H9 (cell line): Measurements from ENCODE around the gene SIGLEC9. TPM values are rescaled to one million over a fixed set of nuclear protein-coding genes. Genes with fewer than 3 reads are reported as not detected.

Source experiments
- DNase-seq: peaks from one replicate; pipeline ENCODE4 v3.0.0-alpha.2; 2017
- H2AFZ ChIP-seq: one replicate; pipeline ENCODE4 v1.6.1; 2013; ENCODE audit warnings: mild to moderate bottlenecking, low read length, control low read depth, moderate library complexity
- H2AK5ac ChIP-seq: 2 replicates; pipeline ENCODE4 v1.6.1; 2013; ENCODE audit warnings: low read length, control low read depth, mixed read lengths; ENCODE audit not compliant: insufficient read length
- H2BK120ac ChIP-seq: one replicate; pipeline ENCODE4 v1.6.1; 2013; ENCODE audit warnings: low read depth, mild to moderate bottlenecking, low read length, control low read depth, inconsistent platforms; ENCODE audit not compliant: poor library complexity, severe bottlenecking
- H2BK12ac ChIP-seq: 2 replicates; pipeline ENCODE4 v1.6.1; 2013; ENCODE audit warnings: low read length, control low read depth, mixed read lengths, low read depth; ENCODE audit not compliant: insufficient read length
- H2BK15ac ChIP-seq: 2 replicates; pipeline ENCODE4 v1.6.1; 2013; ENCODE audit warnings: low read depth, low read length, control low read depth
- H2BK20ac ChIP-seq: one replicate; pipeline ENCODE4 v1.6.1; 2013; ENCODE audit warnings: low read depth, mild to moderate bottlenecking, low read length, control low read depth, inconsistent platforms; ENCODE audit not compliant: poor library complexity, severe bottlenecking
- H2BK5ac ChIP-seq: 2 replicates; pipeline ENCODE4 v1.6.1; 2013; ENCODE audit warnings: low read length, control low read depth, mixed read lengths; ENCODE audit not compliant: insufficient read length
- H3K14ac ChIP-seq: 2 replicates; pipeline ENCODE4 v1.6.1; 2013; ENCODE audit warnings: low read length, control low read depth; ENCODE audit not compliant: insufficient read depth
- H3K18ac ChIP-seq: 2 replicates; pipeline ENCODE4 v1.6.1; 2013; ENCODE audit warnings: low read depth, mild to moderate bottlenecking, mixed read lengths, low read length, control low read depth; ENCODE audit not compliant: insufficient read length
- H3K23ac ChIP-seq: 2 replicates; pipeline ENCODE4 v1.6.1; 2013; ENCODE audit warnings: low read length, control low read depth, mixed read lengths, low read depth; ENCODE audit not compliant: insufficient read length
- H3K23me2 ChIP-seq: 2 replicates; pipeline ENCODE4 v1.6.1; 2013; ENCODE audit warnings: low read depth, mild to moderate bottlenecking, mixed read lengths, low read length, control low read depth; ENCODE audit not compliant: insufficient read length, poor library complexity, severe bottlenecking
- H3K27ac ChIP-seq: 2 replicates; pipeline ENCODE4 v1.5.1; 2013; ENCODE audit warnings: low read length, control low read depth, mixed read lengths, low read depth; ENCODE audit not compliant: insufficient read length
- H3K27me3 ChIP-seq: 2 replicates; pipeline ENCODE4 v1.6.1; 2013; ENCODE audit warnings: low read length, control low read depth, inconsistent platforms; ENCODE audit not compliant: insufficient read depth
- H3K4ac ChIP-seq: 2 replicates; pipeline ENCODE4 v1.6.1; 2013; ENCODE audit warnings: low read depth, mild to moderate bottlenecking, control low read depth, inconsistent platforms, low read length, moderate library complexity
- H3K4me1 ChIP-seq: 2 replicates; pipeline ENCODE4 v1.6.1; 2013; ENCODE audit warnings: low read length, control low read depth, inconsistent platforms; ENCODE audit not compliant: insufficient read depth
- H3K4me2 ChIP-seq: 2 replicates; pipeline ENCODE4 v1.6.1; 2013; ENCODE audit warnings: low read length, control low read depth, mixed read lengths; ENCODE audit not compliant: insufficient read length, insufficient read depth
- H3K56ac ChIP-seq: 2 replicates; pipeline ENCODE4 v1.6.1; 2013; ENCODE audit warnings: low read depth, mild to moderate bottlenecking, mixed read lengths, low read length, control low read depth; ENCODE audit not compliant: insufficient read length
- H3K79me1 ChIP-seq: 2 replicates; pipeline ENCODE4 v1.6.1; 2013; ENCODE audit warnings: low read depth, mild to moderate bottlenecking, moderate library complexity, low read length, control low read depth, inconsistent platforms; ENCODE audit not compliant: insufficient read depth, poor library complexity, severe bottlenecking
- H3K79me2 ChIP-seq: 2 replicates; pipeline ENCODE4 v1.6.1; 2013; ENCODE audit warnings: low read length, control low read depth, inconsistent platforms; ENCODE audit not compliant: insufficient read depth
- H3K9ac ChIP-seq: 2 replicates; pipeline ENCODE4 v1.6.1; 2013; ENCODE audit warnings: low read length, control low read depth, mixed read lengths; ENCODE audit not compliant: insufficient read length; ENCODE audit errors: extremely low read depth
- H3K9me3 ChIP-seq: one replicate; pipeline ENCODE4 v1.6.1; 2013; ENCODE audit warnings: low read depth, low read length, inconsistent platforms; ENCODE audit not compliant: control insufficient read depth
- H3T11ph ChIP-seq: one replicate; pipeline ENCODE4 v1.6.1; 2013; ENCODE audit warnings: mild to moderate bottlenecking, low read length, control low read depth, inconsistent platforms
- H4K20me1 ChIP-seq: one replicate; pipeline ENCODE4 v1.6.1; 2013; ENCODE audit not compliant: control insufficient read depth, insufficient read length, insufficient read depth
- H4K5ac ChIP-seq: 2 replicates; pipeline ENCODE4 v1.6.1; 2013; ENCODE audit warnings: low read depth, mild to moderate bottlenecking, mixed read lengths, low read length, control low read depth; ENCODE audit not compliant: insufficient read length
- H4K8ac ChIP-seq: replicated peaks from 2 replicates; pipeline ENCODE4 v1.6.1; 2013; ENCODE audit warnings: low read length, control low read depth, mixed read lengths, low read depth; ENCODE audit not compliant: insufficient read length
- H4K91ac ChIP-seq: 2 replicates; pipeline ENCODE4 v1.6.1; 2013; ENCODE audit warnings: low read depth, mild to moderate bottlenecking, moderate library complexity, mixed read lengths, low read length, control low read depth; ENCODE audit not compliant: insufficient read length
- H3K27ac Mint-ChIP-seq, 3 experiments: 2 replicates in 2 of 3; 3 replicates in 1 of 3; pipeline ENCODE4 v1.8.0; 2020 to 2021; ENCODE audit warnings: mixed read lengths in 3 of 3, mild to moderate bottlenecking in 1 of 3, moderate library complexity in 1 of 3
- H3K27me3 Mint-ChIP-seq: 2 replicates; pipeline ENCODE4 v1.8.0; 2021; ENCODE audit warnings: low read depth, mild to moderate bottlenecking, moderate library complexity, mixed read lengths
- H3K36me3 Mint-ChIP-seq, 3 experiments: 2 replicates in 2 of 3; 3 replicates in 1 of 3; pipeline ENCODE4 v1.8.0; 2020 to 2021; ENCODE audit warnings: low read depth in 3 of 3, mixed read lengths in 3 of 3; ENCODE audit not compliant: insufficient read depth in 1 of 3
- H3K4me1 Mint-ChIP-seq, 2 experiments: 2 replicates each; pipeline ENCODE4 v1.8.0; 2020; ENCODE audit warnings: mixed read lengths in 2 of 2
- H3K4me3 Mint-ChIP-seq, 2 experiments: 2 replicates in 1 of 2; 3 replicates in 1 of 2; pipeline ENCODE4 v1.8.0; 2020 to 2021; ENCODE audit warnings: mild to moderate bottlenecking in 2 of 2, mixed read lengths in 2 of 2, moderate library complexity in 1 of 2
- H3K9me3 Mint-ChIP-seq, 2 experiments: 2 replicates in 1 of 2; 3 replicates in 1 of 2; pipeline ENCODE4 v1.8.0; 2020; ENCODE audit warnings: mild to moderate bottlenecking in 2 of 2, mixed read lengths in 2 of 2, moderate library complexity in 1 of 2
- WGBS: extraction: QIAGEN DNeasy Blood & Tissue Kit; methylation state at CpG from one replicate; pipeline ENCODE4 v1.1.7; 2013; ENCODE audit warnings: missing lambda C conversion rate, low lambda C conversion rate, mixed read lengths; ENCODE audit not compliant: insufficient read length; ENCODE audit errors: extremely low coverage; 5-methylcytosine and 5-hydroxymethylcytosine counted together
- total RNA-seq: library from RNA; stranded (reverse); gene quantifications from 2 replicates; pipeline ENCODE4 v1.2.1, GENCODE V29; 2021
- TF ChIP-seq, protein P1 (sequence below): fragments of 200-600 bp; sonication (generic); conservative IDR thresholded peaks from 3 replicates; pipeline ENCODE4 v1.8.0; 2021; ENCODE audit warnings: antibody characterized with exemption, mild to moderate bottlenecking

Gene SIGLEC9
- total RNA-seq, 1 experiment from 2014 or later = not detected

DNA sequence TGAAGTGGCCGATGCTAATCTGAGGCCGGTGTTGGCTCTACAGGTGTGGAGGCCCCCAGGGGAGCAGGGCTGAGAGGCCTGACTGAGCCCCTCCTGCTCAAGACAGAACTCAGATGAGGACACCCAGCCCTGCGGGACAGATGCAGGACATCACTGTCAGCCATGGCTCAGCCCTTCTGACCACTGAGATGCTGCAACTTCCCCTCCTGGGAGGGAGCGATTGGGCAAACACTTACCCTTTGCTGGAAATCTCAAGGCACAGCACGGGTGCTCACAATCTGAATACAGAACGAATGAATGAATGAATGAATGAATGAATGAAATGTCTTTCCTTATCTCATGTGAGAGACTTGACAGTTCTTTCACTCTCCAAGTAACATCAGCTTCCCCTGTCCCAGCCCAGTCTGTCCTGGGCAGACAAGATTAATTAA, 13.9 kb downstream of the SIGLEC9 start:
- Mint-ChIP-seq H3K9me3 (no peaks in the 10 kb centered on the region), H3K27me3 (peaks cover 19% of the 10 kb centered on the region)
- H3K27ac ChIP-seq = no peak overlapping the region

More for the DNA sequence above, 13.9 kb downstream of the SIGLEC9 start:
- TF ChIP-seq, protein P1, sequence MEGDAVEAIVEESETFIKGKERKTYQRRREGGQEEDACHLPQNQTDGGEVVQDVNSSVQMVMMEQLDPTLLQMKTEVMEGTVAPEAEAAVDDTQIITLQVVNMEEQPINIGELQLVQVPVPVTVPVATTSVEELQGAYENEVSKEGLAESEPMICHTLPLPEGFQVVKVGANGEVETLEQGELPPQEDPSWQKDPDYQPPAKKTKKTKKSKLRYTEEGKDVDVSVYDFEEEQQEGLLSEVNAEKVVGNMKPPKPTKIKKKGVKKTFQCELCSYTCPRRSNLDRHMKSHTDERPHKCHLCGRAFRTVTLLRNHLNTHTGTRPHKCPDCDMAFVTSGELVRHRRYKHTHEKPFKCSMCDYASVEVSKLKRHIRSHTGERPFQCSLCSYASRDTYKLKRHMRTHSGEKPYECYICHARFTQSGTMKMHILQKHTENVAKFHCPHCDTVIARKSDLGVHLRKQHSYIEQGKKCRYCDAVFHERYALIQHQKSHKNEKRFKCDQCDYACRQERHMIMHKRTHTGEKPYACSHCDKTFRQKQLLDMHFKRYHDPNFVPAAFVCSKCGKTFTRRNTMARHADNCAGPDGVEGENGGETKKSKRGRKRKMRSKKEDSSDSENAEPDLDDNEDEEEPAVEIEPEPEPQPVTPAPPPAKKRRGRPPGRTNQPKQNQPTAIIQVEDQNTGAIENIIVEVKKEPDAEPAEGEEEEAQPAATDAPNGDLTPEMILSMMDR = no peak
- Histone ChIP-seq H3K56ac (no peak overlapping the region), H3K4ac (no peak overlapping the region), H3K23ac (no peak overlapping the region), H3K9ac (no peak overlapping the region), H3K18ac (no peak overlapping the region), H4K20me1 (no peaks in the 10 kb centered on the region), H3K27me3 (no peaks in the 10 kb centered on the region; the same call in 1 of the 2 replicates), H3T11ph (no peak overlapping the region), H3K9me3 (no peaks in the 10 kb centered on the region), H2BK5ac (no peak overlapping the region), H2BK12ac (no peak overlapping the region), H2AK5ac (no peak overlapping the region), H3K23me2 (peaks cover 3% of the 10 kb centered on the region), H2AFZ (no peak overlapping the region), H3K4me2 (no peak overlapping the region), H3K4me1 (no peaks in the 10 kb centered on the region; the same call in 1 of the 2 replicates), H2BK15ac (no peak overlapping the region), H3K14ac (no peak overlapping the region), H3K79me2 (no peaks in the 10 kb centered on the region), H2BK120ac (no peak overlapping the region), H4K8ac (no peak overlapping the region), H4K5ac (no peak overlapping the region), H3K79me1 (no peaks in the 10 kb centered on the region), H2BK20ac (no peak overlapping the region), H4K91ac (no peak overlapping the region)
- DNase-seq = no peak
- WGBS = no CpG with 5 or more reads among the region's 6 CpGs
- H3K4me3 Mint-ChIP-seq = no peak overlapping the region
- H3K4me1 Mint-ChIP-seq = peaks cover 25 to 32% of the 10 kb centered on the region in 2 experiments
- no peak overlapping the region for H3K27ac Mint-ChIP-seq
- H3K36me3 Mint-ChIP-seq = peaks cover 0 to 1% (median 0%) of the 10 kb centered on the region in 3 experiments; a peak in 1 of 7 replicates
